BE2C (cell line): Measurements from ENCODE around the gene TSPAN19.

Source experiments
- DNase-seq: peaks from one replicate; pipeline ENCODE4 v3.0.0-alpha.2; 2020
- H3K27me3 ChIP-seq: fragments of 250-450 bp; sonication (Bioruptor Pico); 2 replicates; pipeline ENCODE4 v1.5.1; 2020; ENCODE audit warnings: mild to moderate bottlenecking
- H3K36me3 ChIP-seq: fragments of 250-450 bp; sonication (Bioruptor Pico); 2 replicates; pipeline ENCODE4 v1.5.1; 2020; ENCODE audit warnings: mild to moderate bottlenecking
- H3K4me1 ChIP-seq: fragments of 250-450 bp; sonication (Bioruptor Pico); 2 replicates; pipeline ENCODE4 v1.5.1; 2020
- H3K4me3 ChIP-seq: 2 replicates; pipeline ENCODE4 v1.5.1; 2011; ENCODE audit warnings: low read depth, low read length
- H3K9me3 ChIP-seq: fragments of 250-450 bp; sonication (Bioruptor Pico); 2 replicates; pipeline ENCODE4 v1.5.1; 2020
- TF ChIP-seq, protein P1 (sequence below): IDR thresholded peaks from 2 replicates; pipeline ENCODE4 v1.5.1; 2012; ENCODE audit warnings: mild to moderate bottlenecking, low read depth, low read length

Gene TSPAN19

DNA sequence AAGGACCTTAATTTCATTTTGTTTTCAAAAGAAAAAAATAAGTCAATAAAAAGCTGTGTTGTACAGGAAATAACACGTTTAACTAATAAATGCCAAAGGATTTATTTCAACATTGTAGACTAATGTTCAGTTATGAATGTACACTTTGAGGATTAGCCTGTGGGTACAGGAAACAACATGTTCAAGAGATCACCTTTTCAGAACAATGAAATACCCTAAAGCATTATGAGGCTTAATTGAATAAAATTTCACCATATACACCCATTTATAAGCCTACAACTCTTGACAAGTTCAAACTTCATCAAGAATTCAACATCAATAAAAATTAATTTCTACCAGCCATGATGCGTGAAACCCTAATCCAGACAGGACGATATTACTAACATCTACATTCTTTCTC is 66.9 kb downstream of the TSPAN19 start:
- Histone ChIP-seq H3K9me3 (no peaks in the 10 kb centered on the region), H3K4me1 (no peaks in the 10 kb centered on the region), H3K27me3 (no peaks in the 10 kb centered on the region), H3K4me3 (no peak overlapping the region), H3K36me3 (no peaks in the 10 kb centered on the region)
- TF ChIP-seq, protein P1, sequence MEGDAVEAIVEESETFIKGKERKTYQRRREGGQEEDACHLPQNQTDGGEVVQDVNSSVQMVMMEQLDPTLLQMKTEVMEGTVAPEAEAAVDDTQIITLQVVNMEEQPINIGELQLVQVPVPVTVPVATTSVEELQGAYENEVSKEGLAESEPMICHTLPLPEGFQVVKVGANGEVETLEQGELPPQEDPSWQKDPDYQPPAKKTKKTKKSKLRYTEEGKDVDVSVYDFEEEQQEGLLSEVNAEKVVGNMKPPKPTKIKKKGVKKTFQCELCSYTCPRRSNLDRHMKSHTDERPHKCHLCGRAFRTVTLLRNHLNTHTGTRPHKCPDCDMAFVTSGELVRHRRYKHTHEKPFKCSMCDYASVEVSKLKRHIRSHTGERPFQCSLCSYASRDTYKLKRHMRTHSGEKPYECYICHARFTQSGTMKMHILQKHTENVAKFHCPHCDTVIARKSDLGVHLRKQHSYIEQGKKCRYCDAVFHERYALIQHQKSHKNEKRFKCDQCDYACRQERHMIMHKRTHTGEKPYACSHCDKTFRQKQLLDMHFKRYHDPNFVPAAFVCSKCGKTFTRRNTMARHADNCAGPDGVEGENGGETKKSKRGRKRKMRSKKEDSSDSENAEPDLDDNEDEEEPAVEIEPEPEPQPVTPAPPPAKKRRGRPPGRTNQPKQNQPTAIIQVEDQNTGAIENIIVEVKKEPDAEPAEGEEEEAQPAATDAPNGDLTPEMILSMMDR: no peak
- no peak for DNase-seq
